ENCODE results near the gene FAN1. TPM values are rescaled to one million over a fixed set of nuclear protein-coding genes. Genes with fewer than 3 reads are reported as not detected.
"Not testable (repeated sequence)": the region's sequence is repeated elsewhere in the genome, so short reads cannot be mapped to it uniquely, and the experiment has no call there.

Gene FAN1
- total RNA-seq, 1 donor from 2014 or later: 32.3 TPM

- no peaks in the 10 kb centered on the region for H3K36me3 Mint-ChIP-seq
- no peak overlapping the region for H3K27ac Mint-ChIP-seq
- no peak for DNase-seq (ENCODE audit: low spot score in 2 of 2, unreplicated experiment in 2 of 2)
- no peaks in the 10 kb centered on the region for H3K4me1 Mint-ChIP-seq
- no peak for TF ChIP-seq CTCF (IDR thresholded peaks at IDR 0.05; ENCODE audit: unreplicated experiment)
- peaks cover 3% of the 10 kb centered on the region for H3K9me3 Mint-ChIP-seq
- peaks cover 17% of the 10 kb centered on the region for H3K27me3 Mint-ChIP-seq (ENCODE audit: low read depth)
- no peak overlapping the region for H3K4me3 Mint-ChIP-seq
These were observed 26.6 kb upstream of the FAN1 start for GRCh38 chr15:30877070-30877469.

- Mint-ChIP-seq H3K36me3 (no peaks in the 10 kb centered on the region), H3K4me3 (no peak overlapping the region), H3K27ac (no peak overlapping the region), H3K27me3 (ENCODE audit: low read depth) (peaks cover 17% of the 10 kb centered on the region), H3K9me3 (peaks cover 3% of the 10 kb centered on the region), H3K4me1 (no peaks in the 10 kb centered on the region)
- no peak for TF ChIP-seq CTCF (IDR thresholded peaks at IDR 0.05; ENCODE audit: unreplicated experiment)
- DNase-seq (ENCODE audit: low spot score in 2 of 2, unreplicated experiment in 2 of 2): no peak
These were observed 25.2 kb upstream of the FAN1 start for GRCh38 chr15:30878515-30878914.

DNA sequence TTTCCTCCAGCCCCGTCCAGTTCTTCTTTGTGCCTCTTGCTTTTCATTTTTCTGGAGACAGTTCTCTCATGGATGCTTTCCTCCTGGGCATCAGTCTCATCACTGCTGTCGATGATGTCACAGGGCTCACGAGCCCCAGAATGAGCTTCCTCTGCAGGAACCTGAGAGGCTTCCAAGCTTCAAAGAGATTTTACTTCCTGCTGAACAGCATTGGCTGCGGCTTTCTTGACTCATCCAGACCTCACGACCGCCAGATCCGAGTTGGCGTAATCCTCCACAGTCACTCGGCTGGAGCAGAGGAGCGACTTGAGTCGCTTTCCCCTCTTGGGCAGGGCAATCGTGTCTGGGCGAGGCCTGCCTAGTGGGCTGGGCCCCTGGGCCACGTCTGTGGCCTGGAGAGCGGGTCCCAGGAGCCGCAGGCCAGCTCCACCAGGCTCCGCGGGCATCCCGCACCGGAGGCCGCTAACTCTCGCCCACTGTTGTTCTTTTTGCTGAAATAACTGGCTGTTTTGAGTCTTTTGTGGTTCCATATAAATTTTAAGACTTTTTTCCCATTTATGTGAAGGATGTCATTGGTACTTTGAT, 20.8 kb upstream of the FAN1 start:
- Mint-ChIP-seq H3K27ac (no peak overlapping the region), H3K9me3 (peaks cover 3% of the 10 kb centered on the region), H3K36me3 (no peaks in the 10 kb centered on the region), H3K27me3 (ENCODE audit: low read depth) (peaks cover 13% of the 10 kb centered on the region), H3K4me3 (no peak overlapping the region), H3K4me1 (no peaks in the 10 kb centered on the region)
- DNase-seq (ENCODE audit: low spot score in 2 of 2, unreplicated experiment in 2 of 2): no peak
- no peak for TF ChIP-seq CTCF (IDR thresholded peaks at IDR 0.05; ENCODE audit: unreplicated experiment)

- DNase-seq (ENCODE audit: low spot score in 2 of 2, unreplicated experiment in 2 of 2); H3K27ac Mint-ChIP-seq; H3K4me3 Mint-ChIP-seq; H3K4me1 Mint-ChIP-seq; H3K9me3 Mint-ChIP-seq; H3K36me3 Mint-ChIP-seq: not testable (repeated sequence)
- H3K27me3 Mint-ChIP-seq (ENCODE audit: low read depth): peaks cover 12% of the 10 kb centered on the region
These were observed 20.0 kb upstream of the FAN1 start for GRCh38 chr15:30883666-30884065.

GRCh38 chr15:30885814-30886213, 17.9 kb upstream of the FAN1 start:
- no peaks in the 10 kb centered on the region for H3K36me3 Mint-ChIP-seq
- H3K27ac Mint-ChIP-seq: no peak overlapping the region
- no peak for TF ChIP-seq CTCF (IDR thresholded peaks at IDR 0.05; ENCODE audit: unreplicated experiment)
- peaks cover 5% of the 10 kb centered on the region for H3K27me3 Mint-ChIP-seq (ENCODE audit: low read depth)
- DNase-seq (ENCODE audit: low spot score in 2 of 2, unreplicated experiment in 2 of 2): no peak
- no peaks in the 10 kb centered on the region for H3K4me1 Mint-ChIP-seq
- no peaks in the 10 kb centered on the region for H3K9me3 Mint-ChIP-seq
- H3K4me3 Mint-ChIP-seq: no peak overlapping the region

DNA sequence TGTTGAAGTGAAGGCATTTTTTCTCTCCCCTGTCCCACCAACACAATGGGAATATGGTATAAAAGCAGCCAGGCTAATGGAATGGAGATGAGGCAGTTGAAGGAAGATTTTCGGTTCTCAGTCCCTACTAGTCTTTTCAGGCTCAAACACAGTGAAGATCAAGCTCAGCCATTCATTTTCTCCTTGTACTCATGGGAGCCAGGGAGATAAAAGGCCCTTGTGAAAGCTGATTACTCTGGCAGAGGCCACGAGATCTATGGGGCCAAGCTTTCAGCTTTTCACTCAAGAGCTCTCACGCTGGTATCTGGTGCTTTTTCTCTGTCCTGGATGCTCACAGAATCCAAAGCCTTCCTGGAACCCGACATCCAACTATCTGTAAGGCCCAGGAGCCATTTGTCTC, 14.5 kb upstream of the FAN1 start:
- DNase-seq (ENCODE audit: low spot score in 2 of 2, unreplicated experiment in 2 of 2): no peak
- no peak overlapping the region for H3K27ac Mint-ChIP-seq
- H3K4me3 Mint-ChIP-seq: no peak overlapping the region
- H3K27me3 Mint-ChIP-seq (ENCODE audit: low read depth): peaks cover 3% of the 10 kb centered on the region
- TF ChIP-seq CTCF (IDR thresholded peaks at IDR 0.05; ENCODE audit: unreplicated experiment): no peak
- no peaks in the 10 kb centered on the region for H3K9me3 Mint-ChIP-seq
- H3K36me3 Mint-ChIP-seq: no peaks in the 10 kb centered on the region
- H3K4me1 Mint-ChIP-seq: peaks cover under 1% of the 10 kb centered on the region

Data from mesothelial cell of epicardium (in vitro differentiated cells).